Keratinocyte (primary cell): ENCODE results near the gene LAMB4.

Source experiments
- EZH2 ChIP-seq: IDR thresholded peaks from one replicate; pipeline ENCODE4 v1.6.1; 2012; ENCODE audit warnings: inconsistent platforms, mild to moderate bottlenecking, low read length, moderate library complexity
- TF ChIP-seq, protein P1 (sequence below), 3 experiments: IDR thresholded peaks in 1 of 3; conservative IDR thresholded peaks in 1 of 3; optimal IDR thresholded peaks in 1 of 3; 2 replicates in 2 of 3; 3 replicates in 1 of 3; pipeline versions ENCODE3 to v1.5.1; 2011; ENCODE audit warnings: low read length in 3 of 3, mild to moderate bottlenecking in 3 of 3, moderate library complexity in 2 of 3, control low read depth in 1 of 3, inconsistent platforms in 1 of 3; ENCODE audit not compliant: insufficient read depth in 2 of 3; ENCODE audit errors: extremely low read depth in 1 of 3

DNA sequence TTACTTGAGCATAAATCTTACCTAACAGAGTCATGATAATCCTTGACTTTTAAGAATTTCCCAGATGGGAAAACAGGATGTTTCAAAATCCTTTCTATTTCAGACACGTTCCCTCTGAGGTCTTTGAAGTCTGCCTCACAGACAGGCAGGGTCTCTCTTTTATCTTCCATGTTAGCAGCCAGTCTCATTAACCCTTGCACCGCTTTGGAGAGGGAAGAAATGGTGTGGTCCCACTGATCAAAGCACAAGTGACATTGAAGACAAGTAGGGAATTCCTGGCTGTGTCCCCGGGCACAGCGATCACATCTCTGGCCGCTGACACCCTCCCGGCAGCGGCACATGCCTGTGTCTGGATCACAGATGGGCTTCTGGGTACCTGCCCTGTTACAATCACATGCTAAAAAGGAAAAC is 74.5 kb downstream of the LAMB4 start:
- TF ChIP-seq, protein P1, sequence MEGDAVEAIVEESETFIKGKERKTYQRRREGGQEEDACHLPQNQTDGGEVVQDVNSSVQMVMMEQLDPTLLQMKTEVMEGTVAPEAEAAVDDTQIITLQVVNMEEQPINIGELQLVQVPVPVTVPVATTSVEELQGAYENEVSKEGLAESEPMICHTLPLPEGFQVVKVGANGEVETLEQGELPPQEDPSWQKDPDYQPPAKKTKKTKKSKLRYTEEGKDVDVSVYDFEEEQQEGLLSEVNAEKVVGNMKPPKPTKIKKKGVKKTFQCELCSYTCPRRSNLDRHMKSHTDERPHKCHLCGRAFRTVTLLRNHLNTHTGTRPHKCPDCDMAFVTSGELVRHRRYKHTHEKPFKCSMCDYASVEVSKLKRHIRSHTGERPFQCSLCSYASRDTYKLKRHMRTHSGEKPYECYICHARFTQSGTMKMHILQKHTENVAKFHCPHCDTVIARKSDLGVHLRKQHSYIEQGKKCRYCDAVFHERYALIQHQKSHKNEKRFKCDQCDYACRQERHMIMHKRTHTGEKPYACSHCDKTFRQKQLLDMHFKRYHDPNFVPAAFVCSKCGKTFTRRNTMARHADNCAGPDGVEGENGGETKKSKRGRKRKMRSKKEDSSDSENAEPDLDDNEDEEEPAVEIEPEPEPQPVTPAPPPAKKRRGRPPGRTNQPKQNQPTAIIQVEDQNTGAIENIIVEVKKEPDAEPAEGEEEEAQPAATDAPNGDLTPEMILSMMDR (optimal IDR thresholded peaks at IDR 0.05 in 1 of 3, IDR thresholded peaks at IDR 0.05 in 1 of 3, conservative IDR thresholded peaks at IDR 0.05 in 1 of 3; ENCODE audit: extremely low read depth in 1 of 3, insufficient read depth in 2 of 3, low read length in 3 of 3) = no peak
- TF ChIP-seq EZH2 = no peak
